HG02981 (cell line): ENCODE data around the gene BMP8A.
"Not testable (repeated sequence)": the region's sequence is repeated elsewhere in the genome, so short reads cannot be mapped to it uniquely, and the experiment has no call there.

ENCODE experiments used
- ATAC-seq: cut with Tn5 transposase; IDR thresholded peaks from one replicate; pipeline ENCODE4 v1.9.1; 2021; ENCODE audit warnings: mild to moderate bottlenecking, moderate library complexity; ENCODE audit not compliant: unreplicated experiment

The BMP8A gene

GRCh38 chr1:39504436-39504835 is 13.0 kb downstream of the BMP8A start:
- ATAC-seq = not testable (repeated sequence)

- ATAC-seq = no peak
Observed at GRCh38 chr1:39505289-39505688, 13.9 kb downstream of the BMP8A start.

DNA sequence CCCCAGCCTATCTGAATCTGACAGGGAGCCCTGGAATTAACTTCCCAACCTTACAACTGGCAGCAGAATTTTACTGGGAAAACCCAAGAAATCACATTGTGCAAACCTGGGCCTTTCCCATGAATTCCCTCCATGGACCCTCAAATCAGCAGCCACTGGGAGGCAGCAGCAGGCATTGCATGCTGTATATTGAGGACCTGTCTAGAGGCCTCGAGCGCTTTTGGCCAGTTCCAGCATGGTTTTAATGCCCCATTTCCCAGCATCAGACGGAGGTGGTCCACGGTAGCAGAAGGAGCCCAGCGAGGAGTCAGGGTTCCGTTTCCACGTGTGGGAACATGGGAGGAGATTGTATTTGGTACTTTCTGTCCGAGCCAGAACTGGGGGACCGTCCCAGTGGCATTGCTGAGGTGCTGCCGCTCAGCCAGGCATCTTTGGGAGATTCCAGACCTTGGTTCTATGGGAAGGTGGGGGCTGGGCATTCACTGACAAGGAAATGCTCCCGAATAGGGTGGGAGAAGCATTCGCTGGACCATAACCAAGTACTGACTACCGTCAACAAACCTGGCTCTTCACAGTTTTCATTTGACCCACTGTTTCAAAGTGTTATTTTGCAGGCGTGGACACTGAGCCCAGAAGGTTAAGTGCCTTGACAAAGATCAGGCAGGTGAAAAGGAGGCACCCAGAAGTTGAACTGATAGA is 15.9 kb downstream of the BMP8A start:
- ATAC-seq = no peak

GRCh38 chr1:39508266-39508665 is 16.8 kb downstream of the BMP8A start:
- ATAC-seq = no peak

GRCh38 chr1:39508857-39509305 is 17.4 kb downstream of the BMP8A start:
- no peak for ATAC-seq

GRCh38 chr1:39509360-39510009 is 18.0 kb downstream of the BMP8A start:
- no peak for ATAC-seq

- ATAC-seq = not testable (repeated sequence)
Observed at GRCh38 chr1:39510570-39511186, 19.2 kb downstream of the BMP8A start.

- not testable (repeated sequence) for ATAC-seq
Observed at GRCh38 chr1:39511477-39511876, 20.0 kb downstream of the BMP8A start.

DNA sequence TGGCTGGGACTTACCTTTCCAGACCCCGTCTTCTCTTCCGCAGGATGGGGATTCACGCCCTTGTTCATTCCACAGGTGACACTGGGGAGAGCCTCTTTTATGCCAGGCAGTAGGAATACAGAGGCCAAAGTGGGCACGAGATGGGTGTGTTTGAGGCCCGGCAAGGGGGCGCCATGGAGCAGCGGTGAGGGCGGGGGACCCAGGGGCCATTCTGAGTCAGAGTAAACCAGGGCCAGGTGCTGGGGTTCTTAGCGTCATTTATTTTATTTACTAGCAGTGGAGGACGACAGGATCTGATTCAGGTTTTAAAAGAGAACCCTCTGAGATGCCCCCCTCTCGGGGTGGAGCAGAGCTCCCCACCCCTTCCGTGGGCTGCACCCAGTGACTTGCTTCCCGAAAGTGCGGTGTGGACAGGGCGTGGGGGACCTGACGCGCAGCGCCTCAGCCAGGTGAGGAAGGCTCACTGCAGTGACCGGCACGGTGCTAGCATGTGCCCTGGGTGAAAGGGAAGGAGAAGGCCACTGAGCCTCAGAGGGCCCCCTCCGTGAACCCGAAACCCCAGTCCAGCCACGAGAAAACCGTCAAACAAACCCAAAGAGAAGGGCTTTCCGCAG is 20.9 kb downstream of the BMP8A start:
- not testable (repeated sequence) for ATAC-seq

DNA sequence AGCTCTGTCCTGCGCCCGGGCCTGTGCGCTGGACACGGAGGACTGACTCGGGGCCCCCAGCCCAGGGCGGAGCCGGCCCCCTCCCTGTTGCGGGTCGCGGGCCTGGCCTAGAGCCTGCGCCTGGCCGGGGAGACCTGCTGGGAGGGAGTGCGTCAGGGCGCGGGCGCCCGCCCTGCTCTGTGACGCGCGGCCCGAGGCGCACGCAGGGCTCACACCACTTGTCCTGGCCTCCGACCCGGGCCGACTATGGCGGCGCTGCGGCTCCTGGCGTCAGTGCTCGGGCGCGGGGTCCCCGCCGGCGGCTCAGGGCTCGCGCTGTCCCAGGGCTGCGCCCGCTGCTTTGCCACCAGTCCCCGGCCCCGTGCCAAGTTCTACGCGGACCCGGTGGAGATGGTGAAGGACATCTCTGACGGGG is 23.3 kb downstream of the BMP8A start:
- ATAC-seq = not testable (repeated sequence)

- ATAC-seq = not testable (repeated sequence)
Observed at GRCh38 chr1:39515131-39516086, 24.0 kb downstream of the BMP8A start.

DNA sequence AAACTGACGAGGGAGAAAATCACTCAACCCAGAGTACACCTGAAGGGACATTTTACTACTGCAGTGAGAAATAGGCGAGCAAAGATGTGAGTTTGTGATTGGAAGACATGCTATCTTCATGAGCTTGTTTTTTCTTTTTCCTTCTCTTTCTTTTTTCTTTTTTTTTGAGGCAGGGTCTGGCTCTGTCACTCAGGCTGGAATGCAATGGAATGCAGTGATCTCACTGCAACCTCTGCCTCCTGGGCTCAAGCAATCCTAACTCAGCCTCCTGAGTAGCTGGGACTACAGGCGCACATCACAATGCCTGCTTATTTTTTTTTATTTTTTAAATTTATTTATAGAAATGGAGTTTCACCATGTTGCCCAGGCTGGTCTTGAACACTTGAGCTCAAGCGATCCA is 25.4 kb downstream of the BMP8A start:
- ATAC-seq = not testable (repeated sequence)

- ATAC-seq = not testable (repeated sequence)
Observed at GRCh38 chr1:39517936-39518335, 26.5 kb downstream of the BMP8A start.

GRCh38 chr1:39519376-39519775 is 27.9 kb downstream of the BMP8A start:
- ATAC-seq = not testable (repeated sequence)

DNA sequence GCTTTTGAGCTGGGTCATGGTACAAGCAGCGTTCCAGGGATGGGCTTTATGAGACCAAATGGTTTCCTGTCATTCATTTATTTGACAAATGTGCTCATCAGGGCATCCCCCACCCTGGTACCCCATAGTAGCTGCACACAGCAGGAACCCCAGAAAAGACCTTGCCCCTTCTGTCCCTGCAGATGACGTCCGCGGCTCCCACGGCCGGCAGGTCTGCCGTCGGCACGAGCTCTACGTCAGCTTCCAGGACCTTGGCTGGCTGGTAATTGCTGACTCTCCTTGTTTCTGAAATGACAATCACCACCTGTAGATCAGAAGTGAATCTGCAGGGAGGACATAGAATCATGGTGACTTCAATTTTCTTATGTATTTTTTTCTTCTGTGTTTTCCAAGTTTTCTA is 30.8 kb downstream of the BMP8A start:
- not testable (repeated sequence) for ATAC-seq

DNA sequence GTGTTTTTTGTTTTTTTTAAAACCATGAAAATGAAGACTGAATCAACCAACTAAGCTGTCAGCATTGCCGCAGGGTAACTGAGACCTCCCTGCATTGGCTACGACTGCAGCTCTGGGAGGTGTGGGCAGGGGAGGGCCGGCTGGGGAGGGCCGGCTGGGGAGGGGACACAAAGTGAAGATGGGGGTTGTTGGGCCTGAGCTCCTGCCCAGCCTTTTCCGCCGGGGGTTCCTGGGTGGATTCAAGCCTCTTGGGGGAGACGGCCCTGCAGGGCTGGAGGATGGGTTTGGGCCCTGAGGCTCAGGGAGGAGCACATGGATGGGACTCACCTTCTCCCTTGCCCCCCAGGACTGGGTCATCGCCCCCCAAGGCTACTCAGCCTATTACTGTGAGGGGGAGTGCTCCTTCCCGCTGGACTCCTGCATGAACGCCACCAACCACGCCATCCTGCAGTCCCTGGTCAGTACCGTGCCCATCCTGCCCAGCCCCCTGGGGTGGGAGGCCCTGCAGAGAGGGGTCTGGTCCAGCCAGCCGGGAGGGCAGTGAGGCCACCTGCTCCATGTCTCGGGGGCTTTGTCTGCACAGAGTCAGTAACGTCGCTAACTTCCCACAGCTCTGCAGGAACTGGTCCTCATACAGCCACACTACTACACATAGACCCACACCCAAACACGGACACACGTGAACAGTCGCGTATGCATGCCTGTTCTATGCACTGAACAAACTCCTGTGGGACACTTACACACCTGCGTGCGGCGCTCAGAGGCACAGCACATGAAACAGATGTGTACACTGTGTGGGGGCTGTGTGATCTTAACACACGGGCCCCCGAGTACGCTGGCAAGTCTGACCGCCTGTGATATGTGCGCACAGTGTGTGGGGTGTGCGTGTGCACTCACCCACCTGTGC is 31.5 kb downstream of the BMP8A start:
- ATAC-seq = no peak

- no peak for ATAC-seq
Observed at GRCh38 chr1:39524171-39524570, 32.7 kb downstream of the BMP8A start.

DNA sequence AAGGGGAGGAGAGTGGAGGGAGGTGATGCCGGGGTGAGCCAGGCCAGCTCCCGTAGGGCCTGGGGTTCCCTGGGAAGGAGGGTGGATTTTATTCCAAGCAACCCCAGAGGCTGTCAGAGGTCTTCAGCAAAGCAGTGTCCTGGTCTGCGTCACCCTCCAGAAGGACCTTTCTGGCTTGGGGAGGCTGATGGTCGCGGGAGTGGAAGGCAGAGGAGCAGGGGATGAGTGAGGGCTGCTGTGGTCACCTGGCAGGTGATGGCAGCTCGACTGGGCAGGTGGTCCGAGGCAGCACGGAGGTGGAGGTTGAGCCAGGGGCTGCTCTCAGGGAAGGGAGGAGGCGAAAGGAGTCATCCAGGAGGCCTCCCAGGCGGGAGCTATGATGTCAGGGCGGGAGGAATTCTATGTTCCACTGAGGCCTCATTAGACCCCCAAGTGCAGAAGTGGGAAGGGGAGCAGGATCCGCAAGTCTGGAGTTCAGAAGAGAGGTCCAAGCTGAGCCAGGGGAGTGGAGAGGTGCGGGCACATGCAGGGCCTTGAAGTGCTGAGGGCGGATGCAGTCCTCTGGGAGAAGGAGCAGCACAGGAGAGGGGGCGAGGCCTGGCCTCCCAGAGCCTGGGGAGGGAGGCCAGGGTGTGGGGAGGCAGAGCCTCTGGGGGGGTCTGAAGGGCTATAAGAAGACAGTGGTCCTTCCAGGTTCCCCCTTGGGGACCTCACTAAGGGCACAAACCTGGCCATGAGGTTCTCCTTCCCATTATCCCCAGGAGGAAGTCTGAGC is 33.3 kb downstream of the BMP8A start:
- no peak for ATAC-seq
